Effector memory CD8-positive, alpha-beta T cell (primary cell): ENCODE measurements around the gene MDP1.

Source experiments
- ATAC-seq: fragments of 150-1000 bp; cut with Tn5 transposase; replicated peaks from 2 replicates; pipeline ENCODE4 v1.10.0; 2021; ENCODE audit warnings: mild to moderate bottlenecking, moderate library complexity
- DNase-seq, 3 experiments: peaks; one replicate each; pipeline ENCODE4 v3.0.0; 2021
- H3K27ac Mint-ChIP-seq, 2 donors: one replicate each; pipeline ENCODE4 v1.8.0; 2022; ENCODE audit warnings: mild to moderate bottlenecking in 2 of 2, mixed read lengths in 2 of 2, moderate library complexity in 2 of 2
- H3K27me3 Mint-ChIP-seq, 2 donors: one replicate each; pipeline ENCODE4 v1.8.0; 2022; ENCODE audit warnings: mixed read lengths in 2 of 2
- H3K36me3 Mint-ChIP-seq: one replicate; pipeline ENCODE4 v1.8.0; 2022; ENCODE audit warnings: mild to moderate bottlenecking, moderate library complexity, mixed read lengths; ENCODE audit not compliant: insufficient read depth
- H3K4me1 Mint-ChIP-seq, 2 donors: one replicate each; pipeline ENCODE4 v1.8.0; 2022; ENCODE audit warnings: low read depth in 2 of 2, mixed read lengths in 2 of 2
- H3K4me3 Mint-ChIP-seq, 2 donors: one replicate each; pipeline ENCODE4 v1.8.0; 2022; ENCODE audit warnings: mild to moderate bottlenecking in 2 of 2, mixed read lengths in 2 of 2, moderate library complexity in 2 of 2
- H3K9me3 Mint-ChIP-seq, 2 donors: one replicate each; pipeline ENCODE4 v1.8.0; 2022; ENCODE audit warnings: mixed read lengths in 2 of 2

The MDP1 gene

GRCh38 chr14:24167469-24168114 is 48.3 kb downstream of the MDP1 start:
- Mint-ChIP-seq H3K4me3 (no peak overlapping the region), H3K4me1 (peaks cover 38 to 42% of the 10 kb centered on the region in 2 donors), H3K9me3 (no peaks in the 10 kb centered on the region), H3K27me3 (no peaks in the 10 kb centered on the region), H3K36me3 (peaks cover 92% of the 10 kb centered on the region), H3K27ac (peak overlapping the region; percentile 6 to 35)
- no peak for DNase-seq
- ATAC-seq, result no peak

GRCh38 chr14:24165785-24166184 is 50.1 kb downstream of the MDP1 start:
- no peak for ATAC-seq
- H3K27me3 Mint-ChIP-seq, result no peaks in the 10 kb centered on the region
- no peak overlapping the region for H3K4me3 Mint-ChIP-seq
- DNase-seq, result no peak
- H3K36me3 Mint-ChIP-seq, result peaks cover 94% of the 10 kb centered on the region
- H3K9me3 Mint-ChIP-seq, result no peaks in the 10 kb centered on the region
- peak overlapping the region; percentile 74 to 81 for H3K27ac Mint-ChIP-seq
- peaks cover 45 to 46% of the 10 kb centered on the region in 2 donors for H3K4me1 Mint-ChIP-seq

- no peaks in the 10 kb centered on the region for H3K9me3 Mint-ChIP-seq
- peak overlapping the region; percentile 46 to 93 for H3K4me3 Mint-ChIP-seq
- H3K4me1 Mint-ChIP-seq, result peaks cover 47 to 50% of the 10 kb centered on the region in 2 donors
These were observed 51.3 kb downstream of the MDP1 start for GRCh38 chr14:24164518-24164991.

More at GRCh38 chr14:24164518-24164991, 51.3 kb downstream of the MDP1 start:
- Mint-ChIP-seq H3K27ac (peak overlapping the region in 1 of 2 donors; percentile 96), H3K36me3 (peaks cover 92% of the 10 kb centered on the region), H3K27me3 (no peaks in the 10 kb centered on the region)
- no peak for ATAC-seq
- no peak for DNase-seq
